NCI-H2196 (cell line): ENCODE measurements around the gene POLR2E.
A peak's percentile ranks its signal among the peaks of the same experiment; 100 is the strongest.

Experiments
- DNase-seq: peaks from one replicate; lab custom pipeline; 2025; ENCODE audit not compliant: unreplicated experiment; lab: John Stamatoyannopoulos, UW

Gene POLR2E

DNA sequence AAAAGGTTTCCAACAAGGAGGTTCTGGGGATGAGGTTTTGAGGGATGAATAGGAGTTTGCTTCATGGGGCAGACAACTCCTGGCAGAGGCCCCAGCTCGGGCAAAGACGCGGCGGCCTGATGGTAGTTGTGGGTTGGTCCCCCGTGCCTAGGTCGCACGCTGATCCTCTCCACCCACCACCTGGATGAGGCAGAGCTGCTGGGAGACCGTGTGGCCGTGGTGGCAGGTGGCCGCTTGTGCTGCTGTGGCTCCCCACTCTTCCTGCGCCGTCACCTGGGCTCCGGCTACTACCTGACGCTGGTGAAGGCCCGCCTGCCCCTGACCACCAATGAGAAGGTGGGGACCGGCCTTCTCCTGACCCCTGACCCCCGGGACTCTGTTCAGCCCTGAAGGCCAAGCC lies 43.4 kb downstream of the POLR2E start:
- no peak for DNase-seq

DNA sequence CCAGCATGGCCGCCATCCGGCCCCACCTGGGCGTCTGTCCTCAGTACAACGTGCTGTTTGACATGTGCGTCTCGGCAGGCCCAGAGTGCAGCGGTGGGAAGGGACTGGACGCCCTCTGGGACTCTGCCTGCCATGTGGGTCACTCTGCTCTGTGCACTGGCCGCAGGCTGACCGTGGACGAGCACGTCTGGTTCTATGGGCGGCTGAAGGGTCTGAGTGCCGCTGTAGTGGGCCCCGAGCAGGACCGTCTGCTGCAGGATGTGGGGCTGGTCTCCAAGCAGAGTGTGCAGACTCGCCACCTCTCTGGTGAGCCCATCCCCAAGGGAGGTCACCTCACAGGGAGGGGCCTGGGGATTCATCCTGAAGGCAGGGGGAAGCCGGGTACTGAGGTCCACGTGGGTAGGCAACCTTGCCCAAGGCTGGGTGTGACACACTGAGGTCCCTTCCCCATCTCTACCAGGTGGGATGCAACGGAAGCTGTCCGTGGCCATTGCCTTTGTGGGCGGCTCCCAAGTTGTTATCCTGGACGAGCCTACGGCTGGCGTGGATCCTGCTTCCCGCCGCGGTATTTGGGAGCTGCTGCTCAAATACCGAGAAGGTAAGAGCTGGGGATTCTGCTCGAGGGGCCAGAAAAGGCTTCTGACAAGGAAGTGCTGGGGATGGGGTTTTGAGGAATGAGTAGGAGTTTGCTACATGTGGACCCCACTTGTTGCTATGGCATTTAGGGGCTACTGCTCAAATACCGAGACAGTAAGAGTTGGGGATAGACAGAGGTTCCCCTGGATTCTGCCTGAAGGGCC lies 44.0 kb downstream of the POLR2E start:
- no peak for DNase-seq

DNA sequence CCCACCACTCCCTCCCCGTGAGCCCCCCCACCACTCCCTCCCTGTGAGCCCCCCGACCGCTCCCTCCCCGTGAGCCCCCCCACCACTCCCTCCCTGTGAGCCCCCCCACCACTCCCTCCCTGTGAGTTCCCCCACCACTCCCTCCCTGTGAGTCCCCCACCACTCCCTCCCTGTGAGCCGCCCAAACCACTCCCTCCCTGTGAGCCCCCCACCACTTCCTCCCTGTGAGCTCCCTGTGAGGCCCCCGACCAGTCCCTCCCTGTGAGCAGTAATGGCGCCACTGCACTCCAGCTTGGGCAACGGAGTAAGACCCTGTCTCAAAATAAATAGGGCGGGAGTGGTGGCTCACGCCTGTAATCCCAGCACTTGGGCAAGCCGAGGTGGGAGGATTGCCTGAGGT lies 45.4 kb downstream of the POLR2E start:
- DNase-seq = no peak

DNA sequence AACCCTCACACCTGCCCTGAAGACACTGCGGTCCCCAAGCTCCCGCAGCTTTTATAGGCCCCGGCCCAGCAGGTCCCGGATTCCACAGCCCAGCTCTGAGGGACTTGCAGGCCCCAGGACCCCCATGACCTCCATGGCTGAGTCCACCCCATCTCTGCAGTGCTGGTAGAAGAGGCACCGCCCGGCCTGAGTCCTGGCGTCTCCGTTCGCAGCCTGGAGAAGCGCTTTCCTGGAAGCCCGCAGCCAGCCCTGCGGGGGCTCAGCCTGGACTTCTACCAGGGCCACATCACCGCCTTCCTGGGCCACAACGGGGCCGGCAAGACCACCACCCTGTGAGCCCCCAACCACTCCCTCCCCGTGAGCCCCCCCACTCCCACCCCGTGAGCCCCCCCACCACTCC lies 46.1 kb downstream of the POLR2E start:
- no peak for DNase-seq

DNA sequence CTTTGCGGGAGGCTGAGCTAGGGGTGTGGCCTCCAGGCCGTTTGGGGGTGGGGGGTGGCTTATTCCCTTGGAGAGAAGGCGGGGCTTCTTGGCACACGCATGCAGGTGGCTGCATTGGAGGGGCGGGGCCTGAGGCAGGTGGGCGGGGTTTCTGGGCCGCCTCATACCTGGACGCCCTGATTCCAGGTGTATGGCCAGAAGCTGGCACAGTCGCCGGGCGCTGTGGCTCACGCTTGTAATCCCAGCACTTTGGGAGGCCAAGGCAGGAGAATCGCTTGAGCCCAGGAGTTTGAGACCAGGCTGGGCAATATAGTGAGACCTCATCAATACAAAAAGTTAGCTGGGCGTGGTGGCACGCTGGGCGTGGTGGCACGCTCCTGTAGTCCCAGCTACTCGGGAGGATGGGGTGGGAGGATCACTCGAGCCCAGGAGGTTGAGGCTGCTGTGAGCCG lies 47.5 kb downstream of the POLR2E start:
- DNase-seq = no peak

DNA sequence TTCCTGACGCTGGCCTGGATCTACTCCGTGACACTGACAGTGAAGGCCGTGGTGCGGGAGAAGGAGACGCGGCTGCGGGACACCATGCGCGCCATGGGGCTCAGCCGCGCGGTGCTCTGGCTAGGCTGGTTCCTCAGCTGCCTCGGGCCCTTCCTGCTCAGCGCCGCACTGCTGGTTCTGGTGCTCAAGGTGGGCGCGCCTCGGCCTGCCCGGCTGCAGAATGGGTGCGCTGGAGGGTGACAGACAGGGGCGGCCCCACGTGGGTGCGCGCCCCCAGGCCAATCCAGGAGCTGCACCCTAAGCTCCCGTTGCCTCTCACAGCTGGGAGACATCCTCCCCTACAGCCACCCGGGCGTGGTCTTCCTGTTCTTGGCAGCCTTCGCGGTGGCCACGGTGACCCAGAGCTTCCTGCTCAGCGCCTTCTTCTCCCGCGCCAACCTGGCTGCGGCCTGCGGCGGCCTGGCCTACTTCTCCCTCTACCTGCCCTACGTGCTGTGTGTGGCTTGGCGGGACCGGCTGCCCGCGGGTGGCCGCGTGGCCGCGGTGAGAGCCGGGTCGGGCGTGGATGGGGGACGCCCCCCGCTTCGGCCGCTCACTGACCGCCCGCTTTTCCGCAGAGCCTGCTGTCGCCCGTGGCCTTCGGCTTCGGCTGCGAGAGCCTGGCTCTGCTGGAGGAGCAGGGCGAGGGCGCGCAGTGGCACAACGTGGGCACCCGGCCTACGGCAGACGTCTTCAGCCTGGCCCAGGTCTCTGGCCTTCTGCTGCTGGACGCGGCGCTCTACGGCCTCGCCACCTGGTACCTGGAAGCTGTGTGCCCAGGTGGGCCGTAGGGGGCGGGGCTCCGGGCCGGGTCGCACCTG lies 48.1 kb downstream of the POLR2E start:
- no peak for DNase-seq

DNA sequence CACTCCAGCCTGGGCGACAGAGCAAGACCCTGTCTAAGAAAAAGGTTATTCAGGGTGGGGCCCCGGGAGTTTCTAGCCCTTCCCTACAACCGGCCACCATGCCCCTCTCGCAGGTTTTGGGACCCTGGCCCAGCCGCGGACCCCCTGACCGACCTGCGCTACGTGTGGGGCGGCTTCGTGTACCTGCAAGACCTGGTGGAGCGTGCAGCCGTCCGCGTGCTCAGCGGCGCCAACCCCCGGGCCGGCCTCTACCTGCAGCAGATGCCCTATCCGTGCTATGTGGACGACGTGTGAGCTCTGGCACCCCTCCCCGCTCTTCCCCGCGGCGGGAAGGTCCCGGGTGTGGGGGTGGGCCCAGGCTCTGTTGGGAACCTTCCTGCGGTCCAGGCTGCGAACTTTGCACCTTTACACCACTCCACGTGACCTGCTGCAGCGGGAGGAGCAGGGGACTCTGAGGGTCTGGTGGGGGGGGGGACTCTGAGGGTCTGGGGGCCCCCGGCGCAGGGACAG lies 49.0 kb downstream of the POLR2E start:
- no peak for DNase-seq

DNA sequence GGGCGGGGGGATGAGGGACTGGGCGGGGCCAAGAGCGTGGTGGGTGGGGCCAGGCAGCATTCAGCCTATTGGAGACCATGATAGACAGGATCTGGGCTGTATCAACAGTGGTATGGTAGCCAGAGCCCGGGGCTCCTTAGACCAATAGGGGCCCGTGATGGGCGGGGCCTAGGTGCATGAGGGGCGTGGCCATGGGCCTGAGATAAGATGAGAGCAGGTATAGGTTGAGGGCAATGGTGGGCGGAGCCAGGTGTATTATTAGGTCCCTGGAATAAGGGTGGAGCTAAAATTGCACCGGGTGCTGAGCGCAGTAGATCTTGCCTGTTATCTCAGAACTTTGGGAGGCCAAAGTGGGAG lies 50.0 kb downstream of the POLR2E start:
- peak; percentile 53 for DNase-seq

DNA sequence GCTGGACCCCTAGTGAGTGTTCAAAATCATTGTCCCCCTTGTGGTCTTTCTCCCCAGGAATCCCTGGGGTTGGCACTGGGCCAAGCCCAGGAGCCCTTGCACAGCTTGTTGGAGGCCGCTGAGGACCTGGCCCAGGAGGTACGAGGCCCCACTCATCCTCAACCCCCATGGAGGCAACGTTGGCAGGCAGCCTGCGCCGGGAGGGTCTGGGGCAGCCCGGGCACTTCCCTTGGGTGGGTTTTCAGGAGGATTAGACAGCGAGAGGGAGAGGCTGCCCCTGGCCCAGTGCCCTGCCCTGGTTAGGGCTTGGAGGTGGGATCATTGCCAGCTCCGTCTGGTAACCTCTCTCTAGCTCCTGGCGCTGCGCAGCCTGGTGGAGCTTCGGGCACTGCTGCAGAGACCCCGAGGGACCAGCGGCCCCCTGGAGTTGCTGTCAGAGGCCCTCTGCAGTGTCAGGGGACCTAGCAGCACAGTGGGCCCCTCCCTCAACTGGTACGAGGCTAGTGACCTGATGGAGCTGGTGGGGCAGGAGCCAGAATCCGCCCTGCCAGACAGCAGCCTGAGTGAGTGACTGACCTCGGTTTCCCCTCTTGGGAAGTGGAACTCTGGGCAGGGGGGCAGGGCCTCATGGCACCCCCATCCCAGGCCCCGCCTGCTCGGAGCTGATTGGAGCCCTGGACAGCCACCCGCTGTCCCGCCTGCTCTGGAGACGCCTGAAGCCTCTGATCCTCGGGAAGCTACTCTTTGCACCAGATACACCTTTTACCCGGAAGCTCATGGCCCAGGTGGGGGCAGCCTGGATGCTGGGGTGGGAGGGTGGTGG lies 52.3 kb downstream of the POLR2E start:
- no peak for DNase-seq

DNA sequence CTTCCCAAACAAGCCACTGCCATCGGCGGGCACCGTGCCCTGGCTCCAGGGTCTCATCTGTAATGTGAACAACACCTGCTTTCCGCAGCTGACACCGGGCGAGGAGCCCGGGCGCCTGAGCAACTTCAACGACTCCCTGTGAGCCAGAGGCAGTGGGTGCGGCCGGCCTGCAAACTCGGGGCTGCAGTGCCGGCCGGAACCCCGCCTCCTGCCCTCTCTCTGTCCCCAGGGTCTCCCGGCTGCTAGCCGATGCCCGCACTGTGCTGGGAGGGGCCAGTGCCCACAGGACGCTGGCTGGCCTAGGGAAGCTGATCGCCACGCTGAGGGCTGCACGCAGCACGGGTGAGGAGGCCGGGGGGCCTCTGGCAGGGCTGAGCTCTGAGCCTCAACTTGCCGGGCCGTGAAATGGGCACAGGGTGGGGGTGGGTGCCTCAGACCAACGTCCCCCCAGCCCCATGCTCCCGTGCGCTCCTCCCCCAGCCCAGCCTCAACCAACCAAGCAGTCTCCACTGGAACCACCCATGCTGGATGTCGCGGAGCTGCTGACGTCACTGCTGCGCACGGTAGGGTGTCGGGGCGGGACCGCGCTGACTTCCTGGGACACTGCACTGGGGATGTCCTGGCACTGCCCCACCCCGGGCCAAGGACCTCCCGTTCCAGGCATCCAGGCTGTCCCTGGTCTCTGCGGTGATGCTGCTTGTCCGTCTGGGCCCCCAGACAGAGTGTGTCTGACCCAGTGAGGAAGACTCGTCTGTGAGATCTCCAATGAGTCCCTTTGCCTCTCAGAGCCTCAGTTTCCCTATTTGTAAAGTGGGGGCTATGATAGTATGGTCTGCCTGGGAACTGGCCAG lies 53.1 kb downstream of the POLR2E start:
- no peak for DNase-seq

DNA sequence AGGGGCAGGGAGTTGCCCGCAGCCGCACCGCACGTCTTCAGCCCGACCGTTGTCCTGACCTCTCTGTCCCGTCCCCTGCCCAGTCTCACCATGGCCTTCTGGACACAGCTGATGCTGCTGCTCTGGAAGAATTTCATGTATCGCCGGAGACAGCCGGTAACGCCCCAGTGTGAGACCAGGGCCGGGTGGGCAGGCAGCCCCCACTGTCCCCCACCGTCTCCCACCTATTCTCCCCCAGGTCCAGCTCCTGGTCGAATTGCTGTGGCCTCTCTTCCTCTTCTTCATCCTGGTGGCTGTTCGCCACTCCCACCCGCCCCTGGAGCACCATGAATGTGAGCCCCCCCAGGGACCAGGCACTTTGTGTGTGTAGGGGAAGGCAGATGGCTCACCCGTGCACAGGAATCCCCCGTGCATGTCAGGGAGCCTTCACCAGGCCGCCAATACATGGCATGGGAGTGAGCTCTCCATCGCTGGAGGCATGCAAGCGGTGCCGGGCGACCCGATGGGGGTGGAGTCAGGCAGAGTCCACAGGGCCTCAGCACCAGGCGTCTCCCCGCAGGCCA lies 53.8 kb downstream of the POLR2E start:
- no peak for DNase-seq

DNA sequence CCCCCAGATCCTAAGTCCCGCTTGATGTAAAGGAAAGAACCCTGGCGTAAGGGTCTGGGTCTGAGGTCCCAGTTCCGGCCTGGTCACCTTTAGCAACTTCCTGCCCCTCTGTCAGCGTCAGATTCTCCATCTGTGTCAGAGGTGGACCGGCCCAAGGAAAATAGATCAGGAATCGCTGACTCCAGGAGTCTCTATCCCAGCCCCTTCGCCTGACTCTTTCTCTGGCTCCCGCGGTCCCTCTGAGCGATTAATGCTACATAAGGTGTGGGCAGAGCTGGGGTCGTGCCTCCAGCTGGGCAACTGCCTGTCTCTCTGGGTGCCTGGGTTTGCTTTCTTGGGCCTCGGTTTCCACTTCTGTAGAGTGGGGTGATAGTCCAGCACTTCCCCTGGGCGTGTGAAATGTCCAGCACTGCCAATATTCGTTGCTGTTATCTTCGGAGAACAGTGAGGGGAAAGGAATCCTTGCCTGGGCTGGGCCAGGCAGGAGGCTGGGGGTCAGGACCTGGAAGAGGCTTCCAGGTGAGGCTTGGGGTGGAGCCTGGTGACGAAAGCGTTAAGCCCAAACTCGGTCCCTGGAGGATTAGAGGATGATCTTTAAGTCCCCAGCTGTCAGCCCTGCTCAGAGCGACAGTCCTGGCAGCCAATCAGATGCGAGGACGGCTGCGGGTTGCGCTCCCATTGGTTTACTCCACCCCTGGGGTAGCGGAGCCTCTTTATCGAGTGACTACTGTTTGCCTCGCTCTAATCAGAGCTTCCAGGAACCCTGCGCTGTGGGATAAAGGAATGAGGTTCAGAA lies 54.5 kb downstream of the POLR2E start:
- DNase-seq = peak; percentile 92

DNA sequence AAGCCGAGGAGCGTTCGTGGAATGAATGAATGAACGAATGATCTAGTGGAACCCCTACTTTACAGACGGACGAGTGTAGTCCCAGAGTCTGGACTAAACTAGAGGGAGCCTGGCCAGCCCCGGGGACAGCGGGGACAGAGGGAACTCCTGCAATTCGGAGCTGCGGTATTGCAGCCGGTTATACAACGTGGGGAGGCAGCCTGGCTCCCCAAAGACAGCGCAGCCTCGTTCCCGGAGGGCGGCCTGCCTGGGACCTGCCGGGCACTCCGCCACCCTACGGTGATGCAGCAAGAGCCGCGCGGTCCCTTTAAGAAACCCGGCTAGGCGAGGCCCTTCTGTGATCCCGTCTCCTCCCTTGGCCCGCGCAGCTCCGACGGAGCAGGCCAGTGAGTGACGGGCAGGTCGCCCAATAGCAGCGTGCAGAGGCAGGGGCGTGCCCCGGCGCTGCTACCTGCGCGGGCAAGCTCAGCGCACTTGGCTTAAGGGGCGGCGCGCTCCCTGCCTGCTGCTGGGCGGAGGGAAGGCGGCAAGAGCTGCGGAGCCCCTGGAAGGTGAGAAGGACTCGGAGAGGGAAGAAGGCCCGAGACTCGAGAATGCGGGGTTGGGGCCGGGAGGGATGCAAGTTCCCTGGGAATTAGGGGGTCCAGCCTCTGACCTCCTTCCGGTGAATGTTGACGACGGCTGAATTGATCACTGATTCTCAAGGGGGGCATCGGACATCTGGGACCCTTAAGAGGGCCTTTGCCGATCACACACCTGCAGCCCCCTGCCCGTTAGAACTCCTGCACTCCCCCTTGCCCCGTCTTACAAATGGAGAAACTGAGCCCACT lies 55.3 kb downstream of the POLR2E start, which contains the start of gene ABCA7:
TSS of gene ABCA7 (plus strand) at position 462 of the 830 bp plus-strand sequence. CDS start 1,255 bp downstream, outside the sequence.
- DNase-seq = peak; percentile 98

DNA sequence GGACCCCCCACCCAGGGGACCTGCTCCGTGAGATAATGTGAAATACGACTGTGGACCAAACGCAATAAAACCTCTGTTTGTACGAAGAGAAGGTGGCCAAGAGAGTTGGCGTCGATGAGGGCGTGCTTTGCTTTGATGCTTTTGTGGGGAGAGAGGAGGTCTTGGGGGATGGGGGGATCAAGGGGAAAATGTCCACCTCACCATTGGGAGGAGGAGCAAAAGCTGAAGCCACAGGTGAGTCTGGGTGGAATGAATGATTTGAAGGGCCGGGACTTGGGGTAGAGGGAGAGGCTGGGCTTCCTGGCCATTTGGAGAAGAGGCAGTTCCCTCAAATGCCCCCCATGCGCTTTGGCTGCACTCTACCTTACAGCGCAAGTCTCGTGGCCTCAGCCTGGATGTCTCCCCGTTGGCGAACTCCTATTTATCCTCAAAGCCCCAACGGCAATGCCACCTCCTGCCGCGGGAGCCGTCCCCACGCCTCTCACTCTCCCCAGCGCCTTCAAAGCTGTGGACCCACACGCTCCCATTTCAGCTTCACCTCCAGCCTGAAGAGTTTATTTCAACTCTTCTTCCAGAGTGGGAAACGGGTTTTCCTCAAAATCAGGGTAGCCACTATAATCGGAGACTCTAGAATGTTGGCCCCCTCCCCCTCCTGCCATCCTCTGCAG lies 56.1 kb downstream of the POLR2E start:
- no peak for DNase-seq

DNA sequence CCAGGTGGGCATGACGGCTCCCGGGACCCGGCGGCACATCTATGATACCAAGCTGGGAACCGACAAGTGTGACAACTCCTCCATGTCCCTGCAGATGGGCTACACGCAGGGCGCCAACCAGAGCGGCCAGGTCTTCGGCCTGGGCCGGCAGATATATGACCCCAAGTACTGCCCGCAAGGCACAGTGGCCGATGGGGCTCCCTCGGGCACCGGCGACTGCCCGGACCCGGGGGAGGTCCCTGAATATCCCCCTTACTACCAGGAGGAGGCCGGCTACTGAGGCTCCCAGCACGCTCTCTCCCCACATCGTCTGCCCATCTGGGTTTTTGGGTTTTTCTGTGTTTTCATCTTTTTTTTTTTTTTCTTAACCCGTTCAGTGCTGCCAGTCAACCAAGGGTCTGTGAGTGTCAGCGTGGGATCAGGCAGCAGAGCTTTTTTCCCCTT lies 57.5 kb downstream of the POLR2E start:
- DNase-seq = no peak
